Osteocyte (in vitro differentiated cells): ENCODE data around the gene SCGB3A1. TPM values are rescaled to one million over a fixed set of nuclear protein-coding genes. Genes with fewer than 3 reads are reported as not detected.

Experiments
- DNase-seq: peaks from one replicate; pipeline ENCODE4 v3.0.0; 2021; ENCODE audit warnings: mixed read lengths; ENCODE audit not compliant: unreplicated experiment; ENCODE audit errors: extremely low spot score
- H3K27ac Mint-ChIP-seq: one replicate; pipeline ENCODE4 v1.8.0; 2021; ENCODE audit warnings: mild to moderate bottlenecking, mixed read lengths; ENCODE audit not compliant: unreplicated experiment
- H3K27me3 Mint-ChIP-seq: one replicate; pipeline ENCODE4 v1.8.0; 2021; ENCODE audit warnings: mixed read lengths; ENCODE audit not compliant: unreplicated experiment
- H3K36me3 Mint-ChIP-seq: one replicate; pipeline ENCODE4 v1.8.0; 2021; ENCODE audit warnings: mixed read lengths; ENCODE audit not compliant: unreplicated experiment
- H3K4me1 Mint-ChIP-seq: one replicate; pipeline ENCODE4 v1.8.0; 2021; ENCODE audit warnings: mixed read lengths; ENCODE audit not compliant: unreplicated experiment
- H3K4me3 Mint-ChIP-seq: one replicate; pipeline ENCODE4 v1.8.0; 2021; ENCODE audit warnings: mild to moderate bottlenecking, moderate library complexity, mixed read lengths; ENCODE audit not compliant: unreplicated experiment
- H3K9me3 Mint-ChIP-seq: one replicate; pipeline ENCODE4 v1.8.0; 2021; ENCODE audit warnings: mixed read lengths; ENCODE audit not compliant: unreplicated experiment
- total RNA-seq: library from RNA; stranded (reverse); gene quantifications from 2 replicates; pipeline ENCODE4 v1.2.1, GENCODE V29; 2021
- TF ChIP-seq, protein P1 (sequence below): fragments of 200-600 bp; sonication (generic); IDR thresholded peaks from 2 replicates; pipeline ENCODE4 v1.5.0; 2021; ENCODE audit warnings: antibody characterized with exemption, mild to moderate bottlenecking, moderate library complexity

SCGB3A1 gene
- total RNA-seq, 1 donor from 2014 or later, result not detected

DNA sequence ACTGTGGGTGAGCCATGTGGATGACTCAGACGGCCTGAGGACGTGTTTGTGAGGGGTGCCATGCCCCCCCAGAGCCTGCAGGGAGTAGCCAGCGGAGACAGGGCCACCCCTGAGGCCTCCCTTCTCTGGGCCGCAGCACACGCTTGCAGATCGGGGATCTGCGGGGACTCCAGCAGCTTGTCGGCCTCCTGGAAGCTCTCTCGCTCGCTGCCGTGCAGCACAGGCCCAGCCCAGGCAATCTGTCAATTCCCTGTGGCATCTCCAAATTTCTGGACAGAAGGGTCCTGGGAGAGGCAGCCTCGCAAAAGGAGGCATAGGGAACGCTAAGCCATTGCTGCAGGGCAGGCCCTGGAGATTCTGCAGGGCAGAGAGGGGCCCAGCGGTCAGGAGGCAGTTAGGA lies 36.9 kb upstream of the SCGB3A1 start:
- no peak for DNase-seq
- TF ChIP-seq, protein P1, sequence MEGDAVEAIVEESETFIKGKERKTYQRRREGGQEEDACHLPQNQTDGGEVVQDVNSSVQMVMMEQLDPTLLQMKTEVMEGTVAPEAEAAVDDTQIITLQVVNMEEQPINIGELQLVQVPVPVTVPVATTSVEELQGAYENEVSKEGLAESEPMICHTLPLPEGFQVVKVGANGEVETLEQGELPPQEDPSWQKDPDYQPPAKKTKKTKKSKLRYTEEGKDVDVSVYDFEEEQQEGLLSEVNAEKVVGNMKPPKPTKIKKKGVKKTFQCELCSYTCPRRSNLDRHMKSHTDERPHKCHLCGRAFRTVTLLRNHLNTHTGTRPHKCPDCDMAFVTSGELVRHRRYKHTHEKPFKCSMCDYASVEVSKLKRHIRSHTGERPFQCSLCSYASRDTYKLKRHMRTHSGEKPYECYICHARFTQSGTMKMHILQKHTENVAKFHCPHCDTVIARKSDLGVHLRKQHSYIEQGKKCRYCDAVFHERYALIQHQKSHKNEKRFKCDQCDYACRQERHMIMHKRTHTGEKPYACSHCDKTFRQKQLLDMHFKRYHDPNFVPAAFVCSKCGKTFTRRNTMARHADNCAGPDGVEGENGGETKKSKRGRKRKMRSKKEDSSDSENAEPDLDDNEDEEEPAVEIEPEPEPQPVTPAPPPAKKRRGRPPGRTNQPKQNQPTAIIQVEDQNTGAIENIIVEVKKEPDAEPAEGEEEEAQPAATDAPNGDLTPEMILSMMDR, result no peak
- no peak overlapping the region for H3K27ac Mint-ChIP-seq
- H3K36me3 Mint-ChIP-seq, result no peaks in the 10 kb centered on the region
- H3K4me3 Mint-ChIP-seq, result no peak overlapping the region
- H3K4me1 Mint-ChIP-seq, result peaks cover 3% of the 10 kb centered on the region
- no peaks in the 10 kb centered on the region for H3K27me3 Mint-ChIP-seq
- no peaks in the 10 kb centered on the region for H3K9me3 Mint-ChIP-seq

DNA sequence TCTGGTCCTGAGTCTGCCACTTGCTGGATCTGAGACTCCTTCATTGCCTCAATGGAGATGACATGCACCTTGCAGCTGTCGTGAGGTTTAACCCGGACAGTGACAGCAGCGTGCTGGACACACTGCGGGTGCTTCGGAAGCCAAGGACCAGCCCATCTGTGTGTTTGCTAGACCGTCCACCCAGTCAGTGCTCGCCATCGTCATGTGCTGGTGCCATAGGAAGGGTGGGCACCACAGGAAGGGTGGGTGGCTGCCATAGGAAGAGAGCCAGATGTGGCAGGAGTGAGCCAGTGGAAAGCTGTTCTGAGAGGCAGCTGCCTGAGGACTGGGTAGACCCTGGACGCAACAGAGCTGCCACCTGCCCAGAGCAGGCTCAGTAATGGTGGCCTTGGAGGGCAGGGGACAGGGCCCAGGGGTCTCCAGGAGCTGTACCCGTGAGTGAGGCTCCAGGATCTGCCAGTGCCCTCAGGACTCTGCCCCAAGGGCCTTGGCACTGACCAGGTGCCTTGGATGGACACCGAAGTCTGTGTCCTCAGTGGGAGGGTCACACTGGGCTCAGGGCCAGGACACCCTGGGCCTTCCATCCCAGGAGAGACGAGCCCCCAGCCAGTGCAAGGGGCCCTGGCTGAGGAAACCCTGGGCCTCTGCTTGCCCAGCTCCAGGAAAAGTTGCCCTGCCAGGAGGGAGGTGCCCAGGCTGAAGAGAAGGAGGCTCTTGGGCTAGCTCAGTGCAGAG lies 36.3 kb upstream of the SCGB3A1 start:
- Mint-ChIP-seq H3K27ac (no peak overlapping the region), H3K4me1 (peaks cover 3% of the 10 kb centered on the region), H3K9me3 (no peaks in the 10 kb centered on the region), H3K4me3 (no peak overlapping the region), H3K27me3 (no peaks in the 10 kb centered on the region), H3K36me3 (no peaks in the 10 kb centered on the region)
- no peak for DNase-seq
- TF ChIP-seq, protein P1, result no peak

DNA sequence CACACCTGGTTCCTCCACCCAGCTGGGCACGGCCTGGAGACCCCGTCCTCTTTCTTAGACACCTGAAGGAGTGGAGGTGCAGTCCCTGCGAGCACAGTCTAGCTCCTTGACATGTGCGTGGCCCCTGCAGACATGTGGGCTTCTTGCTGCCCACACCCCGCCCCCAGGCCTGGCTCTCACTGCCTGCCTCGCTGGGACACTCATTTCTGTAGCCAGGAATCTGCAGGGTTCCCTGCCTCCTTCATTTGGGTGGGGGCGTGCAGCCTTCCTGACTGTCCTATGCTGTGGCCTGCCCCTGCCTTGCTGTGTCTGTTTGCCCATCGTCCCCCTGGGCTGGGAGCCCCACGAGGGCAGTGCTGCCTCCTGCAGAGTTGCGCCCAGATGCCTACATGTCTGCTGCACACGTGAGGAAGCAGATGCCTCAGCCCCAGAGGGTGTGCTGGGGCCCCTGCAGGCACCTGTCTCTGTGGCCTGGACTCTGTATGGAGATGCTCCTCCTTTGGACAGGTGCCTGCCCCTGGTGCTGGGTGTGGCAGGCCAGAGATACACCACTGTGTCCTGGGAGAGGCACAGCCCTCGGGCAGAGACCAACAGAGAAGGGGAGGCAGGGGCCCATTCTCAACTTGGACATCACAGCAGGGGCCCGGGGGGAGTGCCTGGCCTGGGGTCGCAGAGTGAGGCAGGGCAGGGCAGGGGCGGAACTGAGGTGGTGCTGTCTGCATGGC lies 35.5 kb upstream of the SCGB3A1 start:
- H3K27me3 Mint-ChIP-seq, result no peaks in the 10 kb centered on the region
- TF ChIP-seq, protein P1, result no peak
- H3K36me3 Mint-ChIP-seq, result no peaks in the 10 kb centered on the region
- H3K9me3 Mint-ChIP-seq, result no peaks in the 10 kb centered on the region
- peaks cover 3% of the 10 kb centered on the region for H3K4me1 Mint-ChIP-seq
- H3K4me3 Mint-ChIP-seq, result no peak overlapping the region
- H3K27ac Mint-ChIP-seq, result no peak overlapping the region
- DNase-seq, result no peak

DNA sequence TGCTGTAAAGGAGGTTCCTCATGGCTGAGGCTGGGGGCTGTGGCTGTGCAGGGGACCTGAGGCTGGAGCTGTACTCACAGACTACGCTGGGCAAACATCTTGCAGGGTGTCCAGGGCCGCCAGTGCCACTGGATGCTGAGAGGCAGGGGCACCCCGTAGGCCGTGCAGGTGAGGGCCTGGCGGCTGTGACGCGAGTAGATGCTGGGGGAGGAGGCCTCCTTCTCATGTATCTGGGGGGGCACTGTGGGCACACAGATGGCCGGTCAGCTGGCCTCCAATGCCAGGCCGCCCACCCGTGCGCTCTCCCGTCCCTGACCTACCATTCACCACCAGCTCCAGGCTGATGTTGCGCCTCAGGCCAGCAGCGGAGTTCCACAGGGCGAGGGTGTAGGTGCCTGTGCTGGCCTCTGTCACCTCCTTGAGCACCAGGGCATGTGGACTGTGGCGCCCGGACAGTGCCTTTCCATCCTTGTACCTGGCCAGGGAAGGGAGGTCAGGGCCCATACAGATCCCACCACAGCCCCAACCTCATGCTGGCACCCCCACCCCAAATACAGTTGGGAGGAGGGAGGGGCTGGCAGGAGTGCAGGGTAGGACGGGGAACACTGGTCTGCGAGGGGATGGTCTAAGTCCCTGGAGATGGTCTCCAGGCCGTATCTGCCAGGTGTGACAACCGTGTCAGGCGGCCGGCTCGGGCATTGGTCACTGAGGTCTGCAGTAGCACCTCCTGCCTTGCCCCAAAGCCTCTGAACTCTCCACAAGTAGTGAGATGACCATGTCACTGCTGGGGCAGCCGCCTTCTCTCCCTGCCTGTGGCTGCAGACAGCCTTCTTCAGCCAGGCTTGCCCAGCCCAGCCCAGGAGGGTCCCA lies 34.7 kb upstream of the SCGB3A1 start:
- no peak for DNase-seq
- no peak overlapping the region for H3K27ac Mint-ChIP-seq
- H3K4me1 Mint-ChIP-seq, result peaks cover 3% of the 10 kb centered on the region
- no peaks in the 10 kb centered on the region for H3K36me3 Mint-ChIP-seq
- H3K9me3 Mint-ChIP-seq, result no peaks in the 10 kb centered on the region
- H3K4me3 Mint-ChIP-seq, result no peak overlapping the region
- TF ChIP-seq, protein P1, result no peak
- H3K27me3 Mint-ChIP-seq, result no peaks in the 10 kb centered on the region
